ENCODE measurements around the gene GALNT10.

Gene GALNT10

GRCh38 chr5:154298065-154298464 lies 107.5 kb downstream of the GALNT10 start:
- no peak for DNase-seq (ENCODE audit: low spot score)
- TF ChIP-seq CTCF (IDR thresholded peaks at IDR 0.05; ENCODE audit: extremely low read depth, missing control alignments), result no peak

GRCh38 chr5:154300207-154300883 lies 109.8 kb downstream of the GALNT10 start:
- no peak for DNase-seq (ENCODE audit: low spot score)
- no peak for TF ChIP-seq CTCF (IDR thresholded peaks at IDR 0.05; ENCODE audit: extremely low read depth, missing control alignments)

- no peak for DNase-seq (ENCODE audit: low spot score)
- TF ChIP-seq CTCF (IDR thresholded peaks at IDR 0.05; ENCODE audit: extremely low read depth, missing control alignments), result no peak
Observed at GRCh38 chr5:154301726-154302125, 111.2 kb downstream of the GALNT10 start.

- DNase-seq (ENCODE audit: low spot score), result no peak
- TF ChIP-seq CTCF (IDR thresholded peaks at IDR 0.05; ENCODE audit: extremely low read depth, missing control alignments), result no peak
Observed at GRCh38 chr5:154302161-154302560, 111.6 kb downstream of the GALNT10 start.

- TF ChIP-seq CTCF (IDR thresholded peaks at IDR 0.05; ENCODE audit: extremely low read depth, missing control alignments), result no peak
- DNase-seq (ENCODE audit: low spot score), result no peak
Observed at GRCh38 chr5:154303133-154303532, 112.6 kb downstream of the GALNT10 start.

- no peak for TF ChIP-seq CTCF (IDR thresholded peaks at IDR 0.05; ENCODE audit: extremely low read depth, missing control alignments)
- no peak for DNase-seq (ENCODE audit: low spot score)
Observed at GRCh38 chr5:154308443-154309370, 118.2 kb downstream of the GALNT10 start.

GRCh38 chr5:154309371-154309745 lies 118.8 kb downstream of the GALNT10 start:
- TF ChIP-seq CTCF (IDR thresholded peaks at IDR 0.05; ENCODE audit: extremely low read depth, missing control alignments), result no peak
- DNase-seq (ENCODE audit: low spot score), result no peak

All from GM20000 (cell line).